Stimulated activated naive B cell treated with anti-CD40 and anti-IgM and Interleukin-4, amounts not matched to agents 10 μg/mL and 1 μg/mL and 100 μg/mL, for 72 hours (primary cell): ENCODE results near the gene RAB10.
A peak's percentile ranks its signal among the peaks of the same experiment; 100 is the strongest.
"Not testable (repeated sequence)": the region's sequence is repeated elsewhere in the genome, so short reads cannot be mapped to it uniquely, and the experiment has no call there.

Experiments used
- ATAC-seq, 2 donors: fragments of 150-1000 bp; cut with Tn5 transposase; replicated peaks; 2 replicates each; pipeline ENCODE4 v1.10.0; 2021; ENCODE audit warnings: moderate library complexity in 1 of 2
- DNase-seq: peaks from one replicate; pipeline ENCODE4 v3.0.0; 2021
- H3K27ac Mint-ChIP-seq: one replicate; pipeline ENCODE4 v1.8.0; 2022; ENCODE audit warnings: mild to moderate bottlenecking, mixed read lengths
- H3K27me3 Mint-ChIP-seq, 2 donors: one replicate each; pipeline ENCODE4 v1.8.0; 2022; ENCODE audit warnings: mixed read lengths in 2 of 2
- H3K36me3 Mint-ChIP-seq, 2 donors: one replicate each; pipeline ENCODE4 v1.8.0; 2022; ENCODE audit warnings: mixed read lengths in 2 of 2, mild to moderate bottlenecking in 1 of 2
- H3K4me1 Mint-ChIP-seq, 2 donors: one replicate each; pipeline ENCODE4 v1.8.0; 2022; ENCODE audit warnings: mixed read lengths in 2 of 2, mild to moderate bottlenecking in 1 of 2
- H3K4me3 Mint-ChIP-seq, 2 donors: one replicate each; pipeline ENCODE4 v1.8.0; 2022; ENCODE audit warnings: mild to moderate bottlenecking in 2 of 2, mixed read lengths in 2 of 2, moderate library complexity in 1 of 2
- H3K9me3 Mint-ChIP-seq, 2 donors: one replicate each; pipeline ENCODE4 v1.8.0; 2022; ENCODE audit warnings: mixed read lengths in 2 of 2, mild to moderate bottlenecking in 1 of 2

RAB10 gene

DNA sequence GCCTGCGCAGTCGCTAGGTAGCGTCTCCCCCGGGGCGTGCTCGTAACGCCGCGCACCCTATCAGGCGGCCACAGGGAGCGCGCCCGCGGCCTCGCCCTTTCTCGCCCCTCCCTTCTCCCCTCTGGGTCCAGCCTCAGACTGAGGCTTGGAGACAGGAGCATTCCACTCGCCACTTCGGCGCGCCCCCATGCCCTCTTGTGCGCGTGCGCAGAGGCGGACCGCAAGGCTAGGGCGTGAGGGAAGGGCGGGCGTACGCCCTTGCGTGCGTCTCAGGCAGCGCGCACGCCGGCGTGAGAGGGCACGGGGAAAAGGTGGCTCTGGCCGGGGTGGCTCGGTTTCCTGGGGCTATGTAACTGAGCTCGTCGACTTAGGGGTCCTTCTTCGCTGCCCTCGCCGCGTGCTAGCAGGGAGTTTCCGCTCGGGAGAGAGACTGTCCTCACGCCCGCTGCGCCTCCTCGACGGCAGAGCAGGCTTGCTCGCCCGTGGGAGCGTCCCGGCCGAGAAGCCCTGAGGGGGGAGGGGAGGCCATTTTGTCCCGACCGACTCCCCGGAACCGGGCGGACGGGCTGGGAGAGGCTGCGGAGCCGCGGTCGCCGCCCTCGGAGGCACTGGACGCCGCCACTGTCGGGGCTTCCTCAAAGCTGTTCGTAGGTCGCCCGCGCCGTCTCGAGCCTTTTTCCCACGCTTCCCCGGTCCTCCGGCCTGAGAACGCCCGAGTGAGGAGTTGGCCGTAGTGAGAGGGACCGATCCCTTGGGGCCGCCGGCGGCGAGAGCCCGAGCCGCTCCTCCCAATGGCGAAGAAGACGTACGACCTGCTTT is at the start of gene RAB10:
RAB10 (plus strand) TSS at position 267 of the 819 bp plus-strand sequence; CDS start at position 792, 525 bp downstream.
- Mint-ChIP-seq H3K4me1 (peaks cover 16 to 44% of the 10 kb centered on the region in 2 donors), H3K27ac (peak within 1 kb of the TSS; percentile 97), H3K9me3 (no peaks in the 10 kb centered on the region), H3K27me3 (no peaks in the 10 kb centered on the region), H3K36me3 (peaks cover 12 to 23% of the 10 kb centered on the region in 2 donors), H3K4me3 (peak within 1 kb of the TSS; percentile 93 to 97)
- ATAC-seq (peak; percentile 85 to 88), DNase-seq (peak; percentile 100)

DNA sequence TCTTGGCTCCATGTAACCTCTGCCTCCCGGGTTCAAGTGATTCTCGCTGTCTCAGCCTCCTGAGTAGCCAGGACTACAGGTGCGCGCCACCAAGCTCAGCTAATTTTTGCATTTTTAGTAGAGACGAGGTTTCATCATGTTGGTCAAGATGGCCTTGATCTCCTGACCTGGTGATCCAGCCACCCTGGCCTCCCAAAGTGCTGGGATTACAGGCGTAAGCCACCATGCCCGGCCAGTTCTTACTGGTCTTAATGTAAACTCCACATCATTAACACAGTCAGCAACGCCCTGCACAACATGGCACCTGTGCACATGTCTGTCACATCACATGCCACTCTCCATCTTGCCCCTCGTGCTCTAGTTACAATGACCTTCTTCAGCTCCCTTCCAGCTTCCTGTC is 45.8 kb upstream of the RAB10 start:
- peaks cover 0 to 3% of the 10 kb centered on the region in 2 donors for H3K27me3 Mint-ChIP-seq
- ATAC-seq (no peak), DNase-seq (no peak)
- H3K9me3 Mint-ChIP-seq, result no peaks in the 10 kb centered on the region
- H3K27ac Mint-ChIP-seq, result no peak overlapping the region
- H3K4me3 Mint-ChIP-seq, result no peak overlapping the region
- H3K4me1 Mint-ChIP-seq, result peaks cover 3 to 16% of the 10 kb centered on the region in 2 donors
- no peaks in the 10 kb centered on the region for H3K36me3 Mint-ChIP-seq

DNA sequence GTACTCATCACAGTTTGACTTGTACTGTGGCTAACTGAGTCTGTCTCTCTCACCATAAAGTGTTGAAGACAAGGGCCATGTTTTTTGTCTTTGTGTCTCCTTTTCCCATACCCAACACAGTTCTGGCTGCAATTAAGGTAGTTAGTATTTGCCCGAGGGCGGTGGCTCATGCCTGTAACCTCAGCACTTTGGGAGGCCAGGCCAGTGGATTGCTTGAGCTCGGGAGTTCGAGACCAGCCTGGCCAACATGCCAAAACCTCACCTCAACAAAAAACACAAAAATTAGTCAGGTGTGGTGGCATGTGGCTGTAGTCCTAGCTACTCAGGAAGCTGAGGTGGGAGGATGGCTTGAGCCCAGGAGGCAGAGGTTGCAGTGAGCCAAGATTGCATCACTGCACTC is 44.7 kb upstream of the RAB10 start:
- DNase-seq (no peak), ATAC-seq (no peak)
- H3K9me3 Mint-ChIP-seq, result no peaks in the 10 kb centered on the region
- H3K27me3 Mint-ChIP-seq, result peaks cover 0 to 6% of the 10 kb centered on the region in 2 donors
- H3K36me3 Mint-ChIP-seq, result no peaks in the 10 kb centered on the region
- H3K27ac Mint-ChIP-seq, result no peak overlapping the region
- H3K4me3 Mint-ChIP-seq, result no peak overlapping the region
- peaks cover 2 to 14% of the 10 kb centered on the region in 2 donors for H3K4me1 Mint-ChIP-seq

GRCh38 chr2:25991965-25992364 is 41.9 kb upstream of the RAB10 start:
- DNase-seq, result no peak
- H3K36me3 Mint-ChIP-seq, result no peaks in the 10 kb centered on the region
- no peak for ATAC-seq
- H3K4me1 Mint-ChIP-seq, result peaks cover 2 to 14% of the 10 kb centered on the region in 2 donors
- no peak overlapping the region for H3K27ac Mint-ChIP-seq
- H3K9me3 Mint-ChIP-seq, result no peaks in the 10 kb centered on the region
- H3K4me3 Mint-ChIP-seq, result no peak overlapping the region
- H3K27me3 Mint-ChIP-seq, result peaks cover 0 to 6% of the 10 kb centered on the region in 2 donors

DNA sequence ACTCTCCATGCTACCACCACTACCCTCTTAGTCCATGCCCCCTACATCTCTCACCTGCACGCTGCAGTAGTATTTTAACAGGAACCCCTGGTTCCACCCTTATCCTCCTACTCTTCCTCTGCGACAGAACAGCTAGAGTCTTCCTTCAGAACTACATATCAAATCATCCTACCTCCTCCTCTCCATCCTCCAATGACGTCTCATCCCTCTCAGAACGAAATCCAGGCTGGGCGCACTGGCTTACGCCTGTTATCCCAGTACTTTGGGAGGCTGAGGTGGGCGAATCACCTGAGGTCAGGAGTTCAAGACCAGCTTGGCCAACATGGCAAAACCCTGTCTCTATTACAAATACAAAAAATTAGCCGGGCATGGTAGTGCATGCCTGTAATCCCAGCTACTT is 41.3 kb upstream of the RAB10 start:
- ATAC-seq (no peak), DNase-seq (no peak)
- Mint-ChIP-seq H3K4me3 (no peak overlapping the region), H3K9me3 (no peaks in the 10 kb centered on the region), H3K27ac (no peak overlapping the region), H3K4me1 (peaks cover 2 to 14% of the 10 kb centered on the region in 2 donors), H3K36me3 (no peaks in the 10 kb centered on the region), H3K27me3 (peaks cover 0 to 6% of the 10 kb centered on the region in 2 donors)

GRCh38 chr2:25993049-25993448 is 40.8 kb upstream of the RAB10 start:
- DNase-seq, result no peak
- Mint-ChIP-seq H3K27ac (no peak overlapping the region), H3K9me3 (no peaks in the 10 kb centered on the region), H3K36me3 (no peaks in the 10 kb centered on the region), H3K4me3 (no peak overlapping the region), H3K27me3 (peaks cover 0 to 6% of the 10 kb centered on the region in 2 donors), H3K4me1 (peaks cover 2 to 14% of the 10 kb centered on the region in 2 donors)
- no peak for ATAC-seq

GRCh38 chr2:25994509-25994908 is 39.4 kb upstream of the RAB10 start:
- peaks cover 2 to 14% of the 10 kb centered on the region in 2 donors for H3K4me1 Mint-ChIP-seq
- no peak overlapping the region for H3K27ac Mint-ChIP-seq
- ATAC-seq (no peak), DNase-seq (no peak)
- no peak overlapping the region for H3K4me3 Mint-ChIP-seq
- no peaks in the 10 kb centered on the region for H3K36me3 Mint-ChIP-seq
- peaks cover 8 to 12% of the 10 kb centered on the region in 2 donors for H3K27me3 Mint-ChIP-seq
- H3K9me3 Mint-ChIP-seq, result no peaks in the 10 kb centered on the region

- no peak overlapping the region for H3K4me3 Mint-ChIP-seq
- no peak overlapping the region for H3K27ac Mint-ChIP-seq
- no peak for DNase-seq
- H3K36me3 Mint-ChIP-seq, result no peaks in the 10 kb centered on the region
- H3K4me1 Mint-ChIP-seq, result peaks cover 2 to 8% of the 10 kb centered on the region in 2 donors
- H3K27me3 Mint-ChIP-seq, result peaks cover 10 to 14% of the 10 kb centered on the region in 2 donors
- ATAC-seq, result no peak
- H3K9me3 Mint-ChIP-seq, result no peaks in the 10 kb centered on the region
These were observed 37.0 kb upstream of the RAB10 start for GRCh38 chr2:25996844-25997243.

- H3K4me1 Mint-ChIP-seq, H3K36me3 Mint-ChIP-seq: not testable (repeated sequence)
These were observed 35.0 kb upstream of the RAB10 start for GRCh38 chr2:25998816-25999383.

GRCh38 chr2:25999406-25999805 is 34.5 kb upstream of the RAB10 start:
- not testable (repeated sequence) for H3K27ac Mint-ChIP-seq, H3K9me3 Mint-ChIP-seq, H3K4me1 Mint-ChIP-seq, H3K36me3 Mint-ChIP-seq, ATAC-seq, H3K4me3 Mint-ChIP-seq, DNase-seq
- peaks cover 8 to 15% of the 10 kb centered on the region in 2 donors for H3K27me3 Mint-ChIP-seq

More at GRCh38 chr2:25998816-25999383, 35.0 kb upstream of the RAB10 start:
- not testable (repeated sequence) for H3K9me3 Mint-ChIP-seq, ATAC-seq, H3K27ac Mint-ChIP-seq, DNase-seq, H3K4me3 Mint-ChIP-seq
- H3K27me3 Mint-ChIP-seq, result peaks cover 8 to 15% of the 10 kb centered on the region in 2 donors

DNA sequence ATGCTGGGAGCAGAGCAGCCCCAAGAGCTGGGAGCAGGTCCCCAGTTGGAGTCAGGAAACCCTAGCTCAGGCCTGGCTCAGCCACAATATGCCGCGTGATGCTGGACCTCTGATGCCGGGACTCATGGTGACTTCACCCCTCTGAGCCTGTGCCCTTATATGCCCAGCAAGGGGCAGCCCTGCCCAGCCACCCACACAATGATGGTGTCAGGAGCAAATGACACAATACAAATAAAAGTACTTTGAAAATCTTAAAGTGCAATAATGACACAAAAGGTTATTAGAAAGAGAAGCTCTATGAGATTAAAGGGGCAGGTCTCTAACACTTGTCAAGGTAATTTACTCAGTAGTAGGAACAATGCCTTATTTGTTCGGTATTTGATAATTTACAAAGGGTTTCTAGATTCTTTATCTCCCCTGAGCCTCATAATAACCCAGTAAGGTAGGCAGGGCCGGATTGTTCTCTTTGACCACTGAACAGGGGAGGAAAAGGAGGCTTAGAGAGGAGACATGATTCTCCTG is 33.3 kb upstream of the RAB10 start:
- no peaks in the 10 kb centered on the region for H3K9me3 Mint-ChIP-seq
- peaks cover 8 to 14% of the 10 kb centered on the region in 2 donors for H3K4me1 Mint-ChIP-seq
- DNase-seq, result no peak
- H3K4me3 Mint-ChIP-seq, result no peak overlapping the region
- H3K36me3 Mint-ChIP-seq, result no peaks in the 10 kb centered on the region
- no peak for ATAC-seq
- H3K27me3 Mint-ChIP-seq, result peaks cover 8 to 15% of the 10 kb centered on the region in 2 donors
- H3K27ac Mint-ChIP-seq, result no peak overlapping the region

DNA sequence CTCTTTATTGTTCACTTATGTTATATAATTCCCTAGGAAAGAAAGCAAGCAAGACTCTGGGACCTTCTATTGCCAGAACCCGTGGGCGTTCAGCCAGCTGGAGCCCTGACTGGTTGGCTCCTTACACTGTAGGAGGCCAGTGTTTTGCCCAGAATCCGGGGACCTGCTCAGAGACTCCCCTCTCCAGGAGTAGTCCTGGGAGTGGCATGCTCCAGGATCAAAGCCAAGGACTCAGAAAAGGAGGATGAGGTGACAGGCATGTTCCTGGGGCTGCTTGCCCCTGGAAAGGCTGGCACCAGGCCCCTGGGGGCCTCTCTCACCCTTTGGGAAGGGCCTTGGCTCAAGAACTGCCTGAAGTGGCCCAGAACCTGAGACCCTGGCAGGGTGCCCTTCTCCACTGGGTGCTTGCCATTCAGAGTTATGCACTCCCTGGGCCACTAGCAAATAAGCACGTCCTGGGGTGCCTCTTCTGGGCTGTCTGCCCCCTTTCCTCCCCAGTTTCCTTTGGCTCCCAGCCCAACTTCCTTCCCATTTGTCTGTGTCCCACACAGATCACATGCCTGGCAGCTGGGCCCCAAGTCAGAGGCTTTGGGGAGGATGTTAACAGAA is 32.0 kb upstream of the RAB10 start:
- H3K27me3 Mint-ChIP-seq, result peaks cover 8 to 15% of the 10 kb centered on the region in 2 donors
- no peak overlapping the region for H3K4me3 Mint-ChIP-seq
- ATAC-seq (no peak), DNase-seq (no peak)
- H3K36me3 Mint-ChIP-seq, result no peaks in the 10 kb centered on the region
- H3K9me3 Mint-ChIP-seq, result no peaks in the 10 kb centered on the region
- H3K27ac Mint-ChIP-seq, result no peak overlapping the region
- peaks cover 8 to 14% of the 10 kb centered on the region in 2 donors for H3K4me1 Mint-ChIP-seq

GRCh38 chr2:26002632-26003310 is 31.1 kb upstream of the RAB10 start:
- no peaks in the 10 kb centered on the region for H3K36me3 Mint-ChIP-seq
- ATAC-seq (peak; percentile 56 to 64), DNase-seq (no peak)
- H3K27ac Mint-ChIP-seq, result no peak overlapping the region
- no peak overlapping the region for H3K4me3 Mint-ChIP-seq
- no peaks in the 10 kb centered on the region for H3K9me3 Mint-ChIP-seq
- H3K4me1 Mint-ChIP-seq, result peaks cover 8 to 14% of the 10 kb centered on the region in 2 donors
- H3K27me3 Mint-ChIP-seq, result peaks cover 8 to 15% of the 10 kb centered on the region in 2 donors

DNA sequence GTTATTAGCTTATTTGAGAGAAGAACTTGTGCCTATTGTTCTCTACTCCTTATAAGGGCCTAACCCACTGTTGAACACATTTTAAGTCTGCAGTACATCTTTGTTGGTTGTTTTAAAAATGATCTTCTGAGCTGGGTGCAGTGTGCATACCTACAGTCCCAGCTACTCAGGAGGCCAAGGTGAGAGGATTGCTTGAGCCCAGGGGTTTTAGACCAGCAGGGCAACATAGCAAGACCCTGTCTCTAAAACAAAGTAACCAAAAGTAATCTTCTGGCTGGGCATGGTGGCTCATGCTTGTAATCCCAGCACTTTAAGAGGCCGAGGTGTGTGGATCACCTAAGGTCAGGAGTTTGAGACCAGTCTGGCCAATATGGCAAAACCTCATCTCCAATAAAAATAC is 25.8 kb upstream of the RAB10 start:
- Mint-ChIP-seq H3K27ac (no peak overlapping the region), H3K4me1 (peaks cover 5 to 9% of the 10 kb centered on the region in 2 donors)

More for the DNA sequence above, 25.8 kb upstream of the RAB10 start:
- no peaks in the 10 kb centered on the region for H3K9me3 Mint-ChIP-seq
- H3K36me3 Mint-ChIP-seq, result no peaks in the 10 kb centered on the region
- no peak for DNase-seq
- H3K4me3 Mint-ChIP-seq, result no peak overlapping the region
- ATAC-seq, result no peak
- H3K27me3 Mint-ChIP-seq, result peaks cover 0 to 3% of the 10 kb centered on the region in 2 donors
